ENCODE measurements around the gene FAM221B.

FAM221B gene

DNA sequence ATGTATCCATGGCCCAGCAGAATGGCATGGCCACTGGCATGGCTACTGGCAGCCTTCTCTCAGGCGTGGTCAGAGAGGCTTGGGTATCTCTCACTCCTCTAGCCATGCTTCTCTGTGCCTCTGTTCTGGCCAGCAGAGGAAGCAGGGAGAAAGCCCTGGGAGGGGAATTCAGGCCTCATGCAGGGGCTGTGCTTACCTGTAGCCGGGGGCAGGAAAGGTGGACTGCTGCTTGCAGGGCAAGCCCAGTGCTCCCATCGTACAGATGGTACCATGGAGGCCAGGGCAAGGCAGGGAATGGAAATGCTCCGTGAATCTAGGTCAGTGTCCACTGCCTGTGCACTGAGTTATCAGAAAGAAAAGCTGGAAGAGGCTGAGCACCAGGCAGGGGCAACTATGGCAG is 39.0 kb upstream of the FAM221B start:
- CTCF ChIA-PET: interaction anchor here (4.2 kb wide), 1 partner anchor 41 kb away, joined by 15 read pairs; no protein-coding TSS in a partner anchor
- DNase-seq (ENCODE audit: extremely low spot score): no peak
- POLR2A ChIA-PET: no interaction called here
- TF ChIP-seq, protein P1, sequence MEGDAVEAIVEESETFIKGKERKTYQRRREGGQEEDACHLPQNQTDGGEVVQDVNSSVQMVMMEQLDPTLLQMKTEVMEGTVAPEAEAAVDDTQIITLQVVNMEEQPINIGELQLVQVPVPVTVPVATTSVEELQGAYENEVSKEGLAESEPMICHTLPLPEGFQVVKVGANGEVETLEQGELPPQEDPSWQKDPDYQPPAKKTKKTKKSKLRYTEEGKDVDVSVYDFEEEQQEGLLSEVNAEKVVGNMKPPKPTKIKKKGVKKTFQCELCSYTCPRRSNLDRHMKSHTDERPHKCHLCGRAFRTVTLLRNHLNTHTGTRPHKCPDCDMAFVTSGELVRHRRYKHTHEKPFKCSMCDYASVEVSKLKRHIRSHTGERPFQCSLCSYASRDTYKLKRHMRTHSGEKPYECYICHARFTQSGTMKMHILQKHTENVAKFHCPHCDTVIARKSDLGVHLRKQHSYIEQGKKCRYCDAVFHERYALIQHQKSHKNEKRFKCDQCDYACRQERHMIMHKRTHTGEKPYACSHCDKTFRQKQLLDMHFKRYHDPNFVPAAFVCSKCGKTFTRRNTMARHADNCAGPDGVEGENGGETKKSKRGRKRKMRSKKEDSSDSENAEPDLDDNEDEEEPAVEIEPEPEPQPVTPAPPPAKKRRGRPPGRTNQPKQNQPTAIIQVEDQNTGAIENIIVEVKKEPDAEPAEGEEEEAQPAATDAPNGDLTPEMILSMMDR (IDR thresholded peaks at IDR 0.05; ENCODE audit: control extremely low read depth, extremely low read depth, low read depth, missing control alignments): no peak

DNA sequence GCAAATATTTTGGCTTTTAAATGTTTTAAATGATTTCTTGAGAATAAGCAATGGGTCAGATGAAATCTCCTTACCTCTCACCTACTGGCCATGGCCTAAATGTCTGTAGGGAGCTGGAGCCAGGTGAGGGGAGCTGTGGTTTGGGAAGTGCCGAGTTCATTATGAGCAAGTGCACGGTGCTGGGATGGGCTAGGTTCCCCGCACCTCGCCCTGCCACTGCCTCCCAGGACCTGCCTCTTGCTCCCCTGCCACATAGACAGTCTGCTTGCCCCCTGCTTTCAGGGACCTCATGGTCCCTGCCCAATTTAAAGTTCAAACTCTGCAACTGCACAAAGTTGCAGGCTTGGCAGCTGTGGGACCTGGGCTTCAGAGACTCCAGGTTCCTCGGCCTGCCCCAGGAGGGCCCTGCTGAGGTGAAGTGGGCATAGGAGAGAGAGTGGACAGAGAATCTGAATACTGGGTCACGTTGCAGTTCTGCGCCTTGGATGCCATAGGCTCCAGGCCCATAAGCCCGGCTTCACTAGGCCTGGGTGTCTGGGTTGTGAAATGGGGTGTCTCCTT is 36.2 kb upstream of the FAM221B start:
- POLR2A ChIA-PET: no interaction called here

DNA sequence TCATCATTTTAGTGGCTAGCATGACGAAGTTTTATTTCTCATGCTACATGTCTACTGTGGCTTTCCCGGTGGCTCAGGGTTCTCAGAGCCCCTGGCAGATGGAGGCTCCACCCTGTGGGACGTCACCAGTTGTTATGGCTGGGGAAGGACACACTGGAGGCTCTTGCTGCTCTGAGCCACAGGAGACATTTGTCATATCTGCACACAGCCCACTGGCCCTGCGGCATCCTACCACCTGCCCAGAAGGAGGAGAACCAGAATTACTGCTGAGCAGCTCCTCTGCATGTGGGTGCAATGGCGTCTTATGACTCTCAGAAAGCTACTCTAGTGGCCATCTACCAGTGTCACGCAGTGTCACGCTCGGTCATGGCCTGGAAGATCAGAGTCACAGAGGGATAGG is 35.1 kb upstream of the FAM221B start:
- ChIA-PET CTCF (interaction anchor here (1.2 to 6.1 kb wide), 6 partner anchors 17 to 167 kb away, joined by 3 to 27 read pairs (median 4); no protein-coding TSS in a partner anchor), POLR2A (no interaction called here)
- DNase-seq (ENCODE audit: extremely low spot score): no peak
- TF ChIP-seq, protein P1 (IDR thresholded peaks at IDR 0.05; ENCODE audit: control extremely low read depth, extremely low read depth, low read depth, missing control alignments): no peak

More for the DNA sequence above, 36.2 kb upstream of the FAM221B start:
- CTCF ChIA-PET: interaction anchor here (1.3 to 6.1 kb wide), 3 partner anchors 19 to 74 kb away, joined by 3 to 27 read pairs (median 4); no protein-coding TSS in a partner anchor
- no peak for DNase-seq (ENCODE audit: extremely low spot score)
- TF ChIP-seq, protein P1 (IDR thresholded peaks at IDR 0.05; ENCODE audit: control extremely low read depth, extremely low read depth, low read depth, missing control alignments): no peak

DNA sequence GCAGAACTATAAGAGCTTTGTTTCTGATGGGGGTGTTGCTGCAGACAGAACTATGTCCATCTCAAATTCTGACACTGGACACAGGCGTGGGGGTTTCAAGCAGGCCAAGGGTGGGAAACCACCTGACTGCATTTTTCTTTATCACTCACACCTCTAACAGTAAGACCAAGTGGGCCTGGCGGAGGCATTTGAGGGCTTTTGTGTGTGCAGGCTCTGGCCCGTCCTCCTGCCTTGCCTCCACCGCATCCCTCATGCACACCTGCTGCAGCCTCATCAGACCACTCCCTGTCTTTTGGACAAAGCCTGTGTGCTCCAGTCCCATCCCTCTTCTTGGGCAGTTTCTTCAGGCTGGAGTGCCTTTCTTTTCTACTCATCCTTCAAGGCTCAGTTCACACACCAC is 33.8 kb upstream of the FAM221B start:
- ChIA-PET CTCF (interaction anchor here (0.8 to 6.1 kb wide), 5 partner anchors 14 to 74 kb away, joined by 3 to 27 read pairs (median 3); no protein-coding TSS in a partner anchor), POLR2A (no interaction called here)
- TF ChIP-seq, protein P1 (IDR thresholded peaks at IDR 0.05; ENCODE audit: control extremely low read depth, extremely low read depth, low read depth, missing control alignments): no peak
- no peak for DNase-seq (ENCODE audit: extremely low spot score)

DNA sequence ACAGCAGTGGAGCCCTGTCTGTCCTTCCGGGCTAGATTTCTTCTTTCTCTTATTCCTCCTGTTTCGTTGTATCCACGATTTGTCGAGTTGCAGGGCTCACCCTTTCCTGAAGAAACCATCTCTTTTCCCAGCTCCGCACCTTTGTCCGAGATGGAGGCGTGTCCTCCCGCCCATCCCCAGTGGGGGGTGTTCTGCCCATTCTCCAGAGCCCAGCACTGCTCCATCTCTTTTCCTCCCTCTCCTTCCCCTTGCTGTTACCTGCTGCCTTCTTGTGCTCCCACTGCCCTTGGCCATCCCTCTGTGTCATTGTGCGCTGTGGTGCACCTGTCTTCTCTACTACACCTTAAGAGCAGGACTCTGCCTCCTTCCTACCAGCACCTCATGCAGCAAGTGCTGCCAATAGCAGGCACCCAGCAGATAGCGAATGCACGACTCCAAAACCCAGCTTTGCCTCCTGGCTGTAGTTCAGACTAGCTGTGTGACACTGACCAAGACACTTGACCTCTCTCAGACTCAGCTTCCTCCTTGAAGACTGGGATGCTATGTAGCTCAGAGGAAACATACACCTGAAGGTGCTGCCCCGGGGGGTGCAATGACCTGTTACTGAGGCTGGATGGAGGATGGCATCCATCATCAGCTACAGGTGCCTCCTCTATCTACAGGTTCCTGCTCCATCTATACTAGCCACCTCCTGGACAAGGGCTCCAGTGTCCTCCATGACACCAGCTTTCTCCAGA is 32.8 kb upstream of the FAM221B start:
- CTCF ChIA-PET: interaction anchor here (1.0 to 6.1 kb wide), 4 partner anchors 16 to 71 kb away, joined by 3 to 27 read pairs (median 6); no protein-coding TSS in a partner anchor
- TF ChIP-seq, protein P1 (IDR thresholded peaks at IDR 0.05; ENCODE audit: control extremely low read depth, extremely low read depth, low read depth, missing control alignments): no peak
- POLR2A ChIA-PET: no interaction called here
- DNase-seq (ENCODE audit: extremely low spot score): no peak

DNA sequence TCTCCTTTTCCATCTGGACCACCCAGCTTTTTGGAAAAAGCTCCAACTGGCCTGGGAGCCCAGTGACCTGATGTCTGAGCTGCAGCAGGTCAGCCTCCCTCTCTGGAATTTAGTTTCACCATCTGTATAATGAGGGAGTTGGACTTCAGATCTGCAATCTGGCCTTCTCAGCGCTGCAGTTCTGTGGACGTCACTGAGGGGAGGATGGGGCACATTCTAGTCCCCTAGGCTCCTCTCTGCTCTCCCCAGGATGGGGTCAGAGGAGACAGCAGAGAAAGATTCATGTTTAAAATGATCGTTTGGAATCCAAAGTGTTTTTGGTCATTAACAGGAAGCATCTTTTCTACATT is 31.4 kb upstream of the FAM221B start:
- TF ChIP-seq, protein P1 (IDR thresholded peaks at IDR 0.05; ENCODE audit: control extremely low read depth, extremely low read depth, low read depth, missing control alignments): no peak
- CTCF ChIA-PET: interaction anchor here (0.7 to 6.1 kb wide), 4 partner anchors 9 to 199 kb away, joined by 3 to 27 read pairs (median 4); no protein-coding TSS in a partner anchor
- POLR2A ChIA-PET: interaction anchor here (0.9 kb wide), 1 partner anchor 31 kb away, joined by 3 read pairs; the partner anchor contains the start of genes FAM221B and TMEM8B
- DNase-seq (ENCODE audit: extremely low spot score): no peak
